Non-pigmented ciliary epithelial cell (primary cell): ENCODE results near the gene CCL19.
A peak's percentile ranks its signal among the peaks of the same experiment; 100 is the strongest.

Experiments used
- DNase-seq: peaks from one replicate; pipeline ENCODE4 v3.0.0-alpha.2; 2010; ENCODE audit warnings: low read depth

Gene CCL19

GRCh38 chr9:34694811-34695210 is 3.7 kb upstream of the CCL19 start:
- no peak for DNase-seq

GRCh38 chr9:34693560-34693959 is 2.5 kb upstream of the CCL19 start:
- no peak for DNase-seq

- DNase-seq: no peak
Observed at GRCh38 chr9:34691936-34692315, 850 bp upstream of the CCL19 start.

GRCh38 chr9:34689512-34689911 is 1.6 kb downstream of the CCL19 start:
- DNase-seq: no peak

- DNase-seq: no peak
Observed at GRCh38 chr9:34689116-34689470, 2.0 kb downstream of the CCL19 start.

GRCh38 chr9:34688329-34689115 is 2.6 kb downstream of the CCL19 start:
- no peak for DNase-seq

- no peak for DNase-seq
Observed at GRCh38 chr9:34687276-34688030, 3.6 kb downstream of the CCL19 start.

GRCh38 chr9:34686732-34687131 is 4.3 kb downstream of the CCL19 start:
- DNase-seq: no peak

- no peak for DNase-seq
Observed at GRCh38 chr9:34686231-34686630, 4.8 kb downstream of the CCL19 start.

- no peak for DNase-seq
Observed at GRCh38 chr9:34685591-34685990, 5.5 kb downstream of the CCL19 start.

GRCh38 chr9:34684816-34685215 is 6.3 kb downstream of the CCL19 start:
- no peak for DNase-seq

GRCh38 chr9:34684145-34684544 is 6.9 kb downstream of the CCL19 start:
- DNase-seq: no peak

- no peak for DNase-seq
Observed at GRCh38 chr9:34675869-34676268, 15.2 kb downstream of the CCL19 start.

GRCh38 chr9:34675048-34675714 is 15.9 kb downstream of the CCL19 start:
- DNase-seq: no peak

GRCh38 chr9:34674440-34674839 is 16.6 kb downstream of the CCL19 start:
- no peak for DNase-seq

- DNase-seq: no peak
Observed at GRCh38 chr9:34671307-34671706, 19.8 kb downstream of the CCL19 start.

- no peak for DNase-seq
Observed at GRCh38 chr9:34669809-34670562, 21.1 kb downstream of the CCL19 start.

GRCh38 chr9:34665381-34666250 is 25.5 kb downstream of the CCL19 start:
- peak; percentile 78 for DNase-seq

- no peak for DNase-seq
Observed at GRCh38 chr9:34665067-34665380, 26.1 kb downstream of the CCL19 start.

GRCh38 chr9:34664281-34665066 is 26.6 kb downstream of the CCL19 start:
- no peak for DNase-seq

- DNase-seq: no peak
Observed at GRCh38 chr9:34663303-34663605, 27.8 kb downstream of the CCL19 start.
